GM18870 (cell line): ENCODE measurements around the gene ZNF580.

Source experiments
- ATAC-seq: cut with Tn5 transposase; IDR thresholded peaks from one replicate; pipeline ENCODE4 v1.9.1; 2021; ENCODE audit warnings: moderate library complexity; ENCODE audit not compliant: unreplicated experiment

Gene ZNF580

GRCh38 chr19:55658846-55659459 is 18.2 kb downstream of the ZNF580 start:
- ATAC-seq: no peak

- ATAC-seq: no peak
These were observed 19.0 kb downstream of the ZNF580 start for GRCh38 chr19:55659822-55660221.

GRCh38 chr19:55660404-55660803 is 19.6 kb downstream of the ZNF580 start:
- no peak for ATAC-seq

DNA sequence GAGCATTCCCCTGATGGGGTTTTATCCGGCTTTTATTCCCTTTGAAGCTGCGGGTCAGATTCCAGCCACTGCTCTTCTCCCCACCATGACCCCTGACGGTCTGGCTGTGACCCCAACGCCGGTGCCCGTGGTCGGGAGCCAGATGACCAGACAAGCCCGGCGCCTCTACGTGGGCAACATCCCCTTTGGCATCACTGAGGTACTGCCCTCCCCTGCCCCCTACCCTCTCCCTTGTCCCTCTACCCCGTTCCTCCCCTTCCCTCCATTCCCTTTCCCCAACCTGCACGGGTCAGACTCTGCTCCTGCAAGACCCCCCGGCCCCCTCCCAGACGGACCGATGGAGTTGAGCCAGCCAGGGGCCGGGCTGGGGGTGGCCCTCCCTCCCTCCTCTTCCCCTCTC is 20.2 kb downstream of the ZNF580 start:
- ATAC-seq: no peak

DNA sequence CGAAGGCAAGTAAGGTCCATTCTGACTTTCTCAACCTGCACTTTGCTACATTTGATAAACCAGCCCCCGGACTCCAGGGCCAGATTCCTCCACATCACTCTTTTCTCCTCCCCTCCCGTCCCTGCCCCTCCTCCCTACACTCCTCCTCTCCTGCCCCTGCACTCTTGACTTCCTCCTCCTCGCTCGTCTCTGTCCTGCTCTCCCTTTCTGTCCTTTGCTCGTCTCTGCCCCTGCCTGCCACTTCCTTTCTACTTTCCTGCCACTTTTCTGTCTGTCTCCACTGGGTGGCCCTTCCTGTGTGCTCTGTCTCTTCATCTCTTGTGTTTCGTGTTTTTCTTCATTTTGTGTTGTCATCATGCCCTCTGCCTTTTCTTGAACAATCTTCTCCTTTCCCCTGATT is 21.0 kb downstream of the ZNF580 start:
- no peak for ATAC-seq

DNA sequence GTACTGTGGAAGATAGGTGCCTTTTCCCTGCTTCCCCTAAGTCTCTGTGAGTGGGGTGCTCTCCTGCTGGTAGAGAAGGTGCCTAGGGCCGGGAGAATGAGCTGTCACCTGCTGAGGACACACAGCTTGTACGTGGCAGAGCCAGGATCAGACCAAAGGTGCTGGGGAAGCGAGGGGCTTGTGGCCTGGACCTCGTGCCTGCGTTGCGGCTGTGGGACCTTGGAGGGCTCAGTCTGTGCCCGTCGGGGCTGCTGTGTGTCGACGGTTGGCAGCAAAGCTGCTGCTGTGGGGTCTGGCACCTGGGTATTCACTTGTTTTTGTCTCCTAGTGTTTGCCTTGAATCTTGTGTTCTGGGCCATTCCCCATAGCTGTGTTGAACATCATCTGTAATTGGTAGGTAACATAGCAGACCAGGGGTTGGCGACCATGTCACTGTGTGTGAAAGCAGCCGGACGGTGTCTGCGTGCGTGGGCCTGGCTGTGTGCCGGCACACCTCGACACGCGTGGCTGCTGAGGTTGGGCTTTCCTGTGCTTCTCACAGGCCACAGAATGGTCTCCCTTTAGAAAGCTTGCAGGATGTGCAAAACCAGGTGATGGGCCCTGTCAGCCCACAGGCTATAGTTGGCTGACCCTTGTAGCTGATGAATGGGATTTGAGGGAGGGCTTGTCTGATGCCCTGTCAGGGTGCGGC is 23.2 kb downstream of the ZNF580 start:
- ATAC-seq: no peak

DNA sequence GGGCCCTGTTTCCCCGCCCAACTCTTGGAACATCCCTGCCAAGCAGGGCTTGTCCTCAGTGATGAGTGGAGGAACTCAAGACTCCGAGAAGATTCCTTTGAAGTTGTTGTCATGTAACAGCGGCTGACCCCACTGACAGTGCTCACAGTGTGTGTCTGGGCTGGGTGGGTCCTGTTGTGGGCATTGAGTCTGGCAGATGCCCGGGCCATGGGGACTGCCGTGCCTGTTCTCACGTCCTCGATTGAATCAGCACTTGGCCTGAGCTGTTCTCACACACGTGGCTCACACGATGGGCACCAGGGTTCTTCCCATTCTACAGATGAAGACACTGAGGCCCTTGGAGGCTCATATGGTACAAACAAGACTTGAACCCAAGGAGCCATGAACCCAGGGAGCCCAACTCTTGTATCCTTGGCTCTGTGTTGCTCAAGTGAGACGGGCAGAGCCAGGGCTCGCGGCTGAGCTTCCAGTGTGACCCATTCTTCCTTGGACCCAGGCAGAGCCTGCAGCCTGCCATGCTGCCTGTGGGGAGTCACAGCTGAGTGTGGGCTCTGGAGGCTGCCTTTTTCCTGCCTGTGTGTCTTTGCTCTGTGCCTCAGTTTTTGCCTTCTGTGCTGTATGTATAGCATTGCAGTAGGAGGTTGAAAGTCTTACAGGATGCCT is 25.7 kb downstream of the ZNF580 start:
- no peak for ATAC-seq

GRCh38 chr19:55667006-55667381 is 26.2 kb downstream of the ZNF580 start:
- no peak for ATAC-seq

- no peak for ATAC-seq
These were observed 26.7 kb downstream of the ZNF580 start for GRCh38 chr19:55667511-55667910.

GRCh38 chr19:55667958-55668357 is 27.2 kb downstream of the ZNF580 start:
- ATAC-seq: no peak

- ATAC-seq: no peak
These were observed 28.0 kb downstream of the ZNF580 start for GRCh38 chr19:55668603-55669348.

GRCh38 chr19:55669418-55670279 is 28.8 kb downstream of the ZNF580 start:
- no peak for ATAC-seq

DNA sequence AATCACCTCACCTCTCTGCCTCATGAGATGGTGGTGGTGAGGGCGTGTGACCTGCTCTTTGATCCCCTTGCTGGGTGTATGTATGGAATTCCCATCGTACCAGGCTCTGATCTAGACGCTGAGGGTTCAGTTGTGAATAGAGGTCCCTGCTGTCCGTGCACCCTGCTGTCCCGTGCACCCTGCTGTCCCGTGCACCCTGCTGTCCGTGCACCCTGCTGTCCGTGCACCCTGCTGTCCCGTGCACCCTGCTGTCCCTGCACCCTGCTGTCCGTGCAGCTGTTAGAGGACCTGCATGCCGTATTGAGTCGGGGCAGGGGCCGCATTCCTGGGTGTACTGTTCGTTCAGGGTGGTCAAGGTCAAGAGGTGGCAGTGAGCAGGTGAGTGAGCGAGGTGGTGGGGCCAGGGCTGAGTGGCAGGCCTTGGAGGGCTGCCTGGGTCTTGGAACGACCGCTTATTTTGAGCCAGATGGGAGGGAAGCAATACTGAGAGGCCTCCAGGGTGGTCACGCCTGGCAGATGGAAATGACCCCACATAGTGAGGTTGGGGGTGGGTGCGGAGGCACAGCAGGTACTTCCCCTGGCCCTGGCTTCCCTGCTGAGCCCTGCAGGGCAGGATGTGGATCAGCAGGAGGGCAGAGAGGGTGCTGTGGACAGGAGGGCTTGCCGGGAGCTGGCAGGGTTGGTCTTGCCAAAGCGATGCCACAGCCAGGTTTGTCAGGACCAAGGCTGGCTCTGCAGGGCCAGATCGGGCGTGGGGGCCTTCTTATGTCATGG is 29.7 kb downstream of the ZNF580 start:
- ATAC-seq: no peak

GRCh38 chr19:55671054-55671378 is 30.2 kb downstream of the ZNF580 start:
- ATAC-seq: no peak

GRCh38 chr19:55672418-55672817 is 31.6 kb downstream of the ZNF580 start:
- ATAC-seq: no peak

DNA sequence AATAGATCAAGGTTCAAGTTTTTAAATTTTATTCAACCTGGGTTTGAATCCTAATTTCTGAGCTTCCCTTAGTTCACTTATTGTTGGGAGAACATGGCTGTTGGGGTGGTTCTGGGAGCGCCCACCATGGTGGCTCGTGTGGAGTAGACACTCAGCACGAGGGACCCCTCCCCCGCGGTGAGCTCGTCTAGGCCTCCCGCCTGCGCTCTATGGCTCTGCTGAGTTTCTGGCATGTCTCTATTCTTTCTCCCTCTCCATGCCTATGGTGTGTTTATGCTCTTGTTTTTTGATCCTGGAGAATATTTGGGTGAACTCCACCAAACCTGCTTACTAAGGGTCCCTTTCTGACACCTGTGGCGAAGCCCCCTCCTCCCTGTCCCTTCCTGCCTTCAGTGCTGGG is 32.7 kb downstream of the ZNF580 start:
- ATAC-seq: no peak

DNA sequence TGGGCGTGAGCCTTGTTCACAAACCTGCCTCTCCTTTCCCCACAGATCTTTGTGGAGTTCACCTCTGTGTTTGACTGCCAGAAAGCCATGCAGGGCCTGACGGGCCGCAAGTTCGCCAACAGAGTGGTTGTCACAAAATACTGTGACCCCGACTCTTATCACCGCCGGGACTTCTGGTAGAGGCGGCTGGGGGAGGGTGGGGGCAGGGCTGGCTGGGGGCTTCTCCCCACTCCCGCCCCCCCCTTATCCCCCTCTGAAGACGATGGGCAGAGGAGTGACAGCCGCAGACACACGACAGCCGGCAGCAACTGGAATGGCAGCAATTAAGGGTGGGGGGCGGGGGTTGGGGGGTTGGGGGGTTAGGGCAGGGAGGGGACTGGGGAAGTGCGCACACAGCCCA is 33.1 kb downstream of the ZNF580 start:
- no peak for ATAC-seq

DNA sequence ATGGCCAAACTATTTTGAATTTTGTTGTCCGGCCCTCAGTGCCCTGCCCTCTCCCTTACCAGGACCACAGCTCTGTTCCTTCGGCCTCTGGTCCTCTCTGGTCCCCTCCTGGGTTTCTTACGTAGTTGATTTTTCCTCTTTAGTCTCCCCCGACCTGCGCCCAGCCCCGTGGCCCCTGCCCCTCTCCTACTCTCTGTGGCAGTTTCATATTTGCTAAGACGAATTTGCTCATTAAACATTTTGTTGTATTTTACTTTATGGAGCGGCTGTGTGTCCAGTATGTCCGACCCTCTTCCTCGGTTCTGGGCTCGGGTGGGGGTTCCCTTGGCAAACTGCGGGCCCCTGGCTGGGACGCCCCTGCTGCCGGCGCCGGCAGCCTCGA is 33.6 kb downstream of the ZNF580 start:
- ATAC-seq: no peak

GRCh38 chr19:55674841-55675660 is 34.2 kb downstream of the ZNF580 start, which contains the start of gene EPN1:
Gene EPN1, plus strand, starts transcription at chr19:55675226. Its CDS starts 3,402 bp downstream, at chr19:55678628.
- ATAC-seq: peak; percentile 47
